Activated T-helper 17 cell treated with anti-CD3 and anti-CD28 coated beads, Interleukin-2, amount 50 U/mL, for 72 hours (primary cell): ENCODE data around the gene HMGA1. TPM values are rescaled to one million over a fixed set of nuclear protein-coding genes. Genes with fewer than 3 reads are reported as not detected.
A peak's percentile ranks its signal among the peaks of the same experiment; 100 is the strongest.

ENCODE experiments used
- ATAC-seq: fragments of 150-1000 bp; cut with Tn5 transposase; replicated peaks from 2 replicates; pipeline ENCODE4 v1.10.0; 2021; ENCODE audit warnings: mild to moderate bottlenecking, moderate library complexity
- H3K27ac Mint-ChIP-seq: one replicate; pipeline ENCODE4 v1.8.0; 2022; ENCODE audit warnings: mixed read lengths
- H3K27me3 Mint-ChIP-seq: one replicate; pipeline ENCODE4 v1.8.0; 2022; ENCODE audit warnings: mixed read lengths
- H3K36me3 Mint-ChIP-seq: one replicate; pipeline ENCODE4 v1.8.0; 2022; ENCODE audit warnings: low read depth, mild to moderate bottlenecking, mixed read lengths
- H3K4me1 Mint-ChIP-seq: one replicate; pipeline ENCODE4 v1.8.0; 2022; ENCODE audit warnings: mixed read lengths
- H3K4me3 Mint-ChIP-seq: one replicate; pipeline ENCODE4 v1.8.0; 2022; ENCODE audit warnings: mild to moderate bottlenecking, mixed read lengths
- H3K9me3 Mint-ChIP-seq: one replicate; pipeline ENCODE4 v1.8.0; 2022; ENCODE audit warnings: mixed read lengths
- total RNA-seq, 2 donors: library from RNA; stranded (reverse); gene quantifications; one replicate each; pipeline ENCODE4 v1.2.3, GENCODE V29; 2022

The HMGA1 gene
- 100 to 1,000 TPM; 203 to 389 TPM for total RNA-seq

GRCh38 chr6:34236443-34237315 lies at the start of gene HMGA1:
TSS of gene HMGA1 (plus strand) at chr6:34236873. CDS start at chr6:34240781, 3,908 bp downstream.
- H3K27me3 Mint-ChIP-seq = no peaks in the 10 kb centered on the region
- peak; percentile 80 for ATAC-seq
- H3K9me3 Mint-ChIP-seq = no peaks in the 10 kb centered on the region
- peak within 1 kb of the TSS; percentile 91 for H3K4me3 Mint-ChIP-seq
- peaks cover 39% of the 10 kb centered on the region for H3K36me3 Mint-ChIP-seq
- H3K4me1 Mint-ChIP-seq = peaks cover 28% of the 10 kb centered on the region
- H3K27ac Mint-ChIP-seq = peak within 1 kb of the TSS; percentile 87

GRCh38 chr6:34189806-34190503 lies 46.7 kb upstream of the HMGA1 start:
- ATAC-seq = no peak
- no peaks in the 10 kb centered on the region for H3K36me3 Mint-ChIP-seq
- H3K27ac Mint-ChIP-seq = no peak overlapping the region
- H3K9me3 Mint-ChIP-seq = no peaks in the 10 kb centered on the region
- peaks cover 7% of the 10 kb centered on the region for H3K4me1 Mint-ChIP-seq
- no peak overlapping the region for H3K4me3 Mint-ChIP-seq
- H3K27me3 Mint-ChIP-seq = no peaks in the 10 kb centered on the region

- Mint-ChIP-seq H3K9me3 (no peaks in the 10 kb centered on the region), H3K4me3 (no peak overlapping the region), H3K4me1 (peaks cover 7% of the 10 kb centered on the region), H3K27me3 (no peaks in the 10 kb centered on the region), H3K36me3 (no peaks in the 10 kb centered on the region), H3K27ac (no peak overlapping the region)
- no peak for ATAC-seq
Measured at GRCh38 chr6:34190504-34191122, 46.1 kb upstream of the HMGA1 start.

GRCh38 chr6:34194772-34195171 lies 41.9 kb upstream of the HMGA1 start:
- peak overlapping the region; percentile 7 for H3K4me3 Mint-ChIP-seq
- H3K27me3 Mint-ChIP-seq = no peaks in the 10 kb centered on the region
- no peaks in the 10 kb centered on the region for H3K9me3 Mint-ChIP-seq
- peaks cover 7% of the 10 kb centered on the region for H3K4me1 Mint-ChIP-seq
- H3K36me3 Mint-ChIP-seq = no peaks in the 10 kb centered on the region
- no peak for ATAC-seq
- no peak overlapping the region for H3K27ac Mint-ChIP-seq

GRCh38 chr6:34195726-34196115 lies 41.0 kb upstream of the HMGA1 start:
- H3K27ac Mint-ChIP-seq = no peak overlapping the region
- H3K36me3 Mint-ChIP-seq = no peaks in the 10 kb centered on the region
- H3K4me1 Mint-ChIP-seq = no peaks in the 10 kb centered on the region
- no peaks in the 10 kb centered on the region for H3K9me3 Mint-ChIP-seq
- no peak overlapping the region for H3K4me3 Mint-ChIP-seq
- H3K27me3 Mint-ChIP-seq = no peaks in the 10 kb centered on the region
- no peak for ATAC-seq

- Mint-ChIP-seq H3K27me3 (no peaks in the 10 kb centered on the region), H3K4me1 (no peaks in the 10 kb centered on the region), H3K9me3 (no peaks in the 10 kb centered on the region), H3K36me3 (no peaks in the 10 kb centered on the region), H3K4me3 (peak overlapping the region; percentile 79), H3K27ac (no peak overlapping the region)
- peak; percentile 93 for ATAC-seq
Measured at GRCh38 chr6:34196116-34196832, 40.4 kb upstream of the HMGA1 start.

GRCh38 chr6:34196833-34197195 lies 39.9 kb upstream of the HMGA1 start:
- H3K27me3 Mint-ChIP-seq = no peaks in the 10 kb centered on the region
- no peak overlapping the region for H3K27ac Mint-ChIP-seq
- H3K4me3 Mint-ChIP-seq = peak overlapping the region; percentile 79
- H3K36me3 Mint-ChIP-seq = no peaks in the 10 kb centered on the region
- H3K4me1 Mint-ChIP-seq = no peaks in the 10 kb centered on the region
- H3K9me3 Mint-ChIP-seq = no peaks in the 10 kb centered on the region
- ATAC-seq = no peak

- H3K4me1 Mint-ChIP-seq = no peaks in the 10 kb centered on the region
- ATAC-seq = peak; percentile 74
- H3K27me3 Mint-ChIP-seq = no peaks in the 10 kb centered on the region
- no peaks in the 10 kb centered on the region for H3K36me3 Mint-ChIP-seq
- no peaks in the 10 kb centered on the region for H3K9me3 Mint-ChIP-seq
- peak overlapping the region; percentile 12 for H3K4me3 Mint-ChIP-seq
- H3K27ac Mint-ChIP-seq = no peak overlapping the region
Measured at GRCh38 chr6:34200340-34200971, 36.2 kb upstream of the HMGA1 start.

- Mint-ChIP-seq H3K4me1 (no peaks in the 10 kb centered on the region), H3K36me3 (no peaks in the 10 kb centered on the region), H3K4me3 (no peak overlapping the region), H3K27me3 (no peaks in the 10 kb centered on the region), H3K9me3 (no peaks in the 10 kb centered on the region), H3K27ac (no peak overlapping the region)
- ATAC-seq = no peak
Measured at GRCh38 chr6:34201455-34202107, 35.1 kb upstream of the HMGA1 start.

- no peak overlapping the region for H3K4me3 Mint-ChIP-seq
Measured at GRCh38 chr6:34202329-34203201, 34.1 kb upstream of the HMGA1 start.

GRCh38 chr6:34204693-34205092 lies 32.0 kb upstream of the HMGA1 start:
- ATAC-seq = no peak
- H3K27me3 Mint-ChIP-seq = no peaks in the 10 kb centered on the region
- no peaks in the 10 kb centered on the region for H3K36me3 Mint-ChIP-seq
- H3K9me3 Mint-ChIP-seq = no peaks in the 10 kb centered on the region
- H3K4me1 Mint-ChIP-seq = peaks cover 8% of the 10 kb centered on the region
- no peak overlapping the region for H3K27ac Mint-ChIP-seq
- no peak overlapping the region for H3K4me3 Mint-ChIP-seq

More at GRCh38 chr6:34202329-34203201, 34.1 kb upstream of the HMGA1 start:
- no peaks in the 10 kb centered on the region for H3K36me3 Mint-ChIP-seq
- no peak overlapping the region for H3K27ac Mint-ChIP-seq
- peaks cover 2% of the 10 kb centered on the region for H3K4me1 Mint-ChIP-seq
- H3K27me3 Mint-ChIP-seq = no peaks in the 10 kb centered on the region
- no peaks in the 10 kb centered on the region for H3K9me3 Mint-ChIP-seq
- no peak for ATAC-seq

GRCh38 chr6:34205466-34205865 lies 31.2 kb upstream of the HMGA1 start:
- peak; percentile 40 for ATAC-seq
- no peaks in the 10 kb centered on the region for H3K27me3 Mint-ChIP-seq
- H3K9me3 Mint-ChIP-seq = no peaks in the 10 kb centered on the region
- peaks cover 8% of the 10 kb centered on the region for H3K4me1 Mint-ChIP-seq
- no peaks in the 10 kb centered on the region for H3K36me3 Mint-ChIP-seq
- no peak overlapping the region for H3K4me3 Mint-ChIP-seq
- H3K27ac Mint-ChIP-seq = peak overlapping the region; percentile 63

- Mint-ChIP-seq H3K27me3 (no peaks in the 10 kb centered on the region), H3K4me3 (no peak overlapping the region), H3K4me1 (peaks cover 8% of the 10 kb centered on the region), H3K36me3 (no peaks in the 10 kb centered on the region), H3K27ac (peak overlapping the region; percentile 63), H3K9me3 (no peaks in the 10 kb centered on the region)
- ATAC-seq = no peak
Measured at GRCh38 chr6:34205916-34206315, 30.8 kb upstream of the HMGA1 start.
